ENCODE data around the gene EHMT1. TPM values are rescaled to one million over a fixed set of nuclear protein-coding genes. Genes with fewer than 3 reads are reported as not detected.

Gene EHMT1
- total RNA-seq, 2 experiments from 2014 or later = 80.6 to 87.8 TPM

GRCh38 chr9:137727716-137728115 lies 108.9 kb downstream of the EHMT1 start:
- Histone ChIP-seq H3K4me3 (ENCODE audit: low read length) (no peak overlapping the region), H3K27me3 (ENCODE audit: control insufficient read depth in 1 of 2, insufficient read depth in 2 of 2, low read length in 2 of 2) (no peaks in the 10 kb centered on the region), H3K9me3 (ENCODE audit: control insufficient read depth in 1 of 2, insufficient read depth in 1 of 2, low read length in 2 of 2) (peaks cover 0 to 44% of the 10 kb centered on the region in 2 experiments), H3K4me1 (ENCODE audit: insufficient read depth, low read length) (peaks cover 39% of the 10 kb centered on the region), H3K27ac (ENCODE audit: low read depth in 1 of 2, low read length in 2 of 2) (no peak overlapping the region), H3K36me3 (ENCODE audit: insufficient read depth, low read length) (peaks cover 57% of the 10 kb centered on the region)
- H3K4me1 Mint-ChIP-seq (ENCODE audit: low read depth) = peaks cover 55% of the 10 kb centered on the region
- H3K36me3 Mint-ChIP-seq (ENCODE audit: low read depth) = peaks cover 82% of the 10 kb centered on the region
- intact Hi-C loops (cut with DNase I, micrococcal nuclease) = no loop called here
- no peak overlapping the region for H3K4me3 Mint-ChIP-seq
- H3K27me3 Mint-ChIP-seq = no peaks in the 10 kb centered on the region
- CTCF ChIA-PET = no interaction called here
- no peak for DNase-seq
- no peak for ATAC-seq (ENCODE audit: poor library complexity)
- H3K27ac Mint-ChIP-seq = no peak overlapping the region
- TF ChIP-seq CTCF (IDR thresholded peaks at IDR 0.05) = no peak
- H3K9me3 Mint-ChIP-seq = no peaks in the 10 kb centered on the region
- POLR2A ChIA-PET = no interaction called here

GRCh38 chr9:137728444-137729311 lies 109.9 kb downstream of the EHMT1 start:
- ChIA-PET POLR2A (no interaction called here), CTCF (no interaction called here)
- no peaks in the 10 kb centered on the region for H3K9me3 Mint-ChIP-seq
- H3K27ac Mint-ChIP-seq = no peak overlapping the region
- DNase-seq (no peak), ATAC-seq (ENCODE audit: poor library complexity) (no peak)
- Histone ChIP-seq H3K27me3 (ENCODE audit: control insufficient read depth in 1 of 2, insufficient read depth in 2 of 2, low read length in 2 of 2) (no peaks in the 10 kb centered on the region), H3K9me3 (ENCODE audit: control insufficient read depth in 1 of 2, insufficient read depth in 1 of 2, low read length in 2 of 2) (peaks cover 8 to 38% of the 10 kb centered on the region in 2 experiments), H3K4me1 (ENCODE audit: insufficient read depth, low read length) (peaks cover 30% of the 10 kb centered on the region), H3K4me3 (ENCODE audit: low read length) (no peak overlapping the region), H3K27ac (ENCODE audit: low read depth in 1 of 2, low read length in 2 of 2) (no peak overlapping the region), H3K36me3 (ENCODE audit: insufficient read depth, low read length) (peaks cover 67% of the 10 kb centered on the region)
- peaks cover 87% of the 10 kb centered on the region for H3K36me3 Mint-ChIP-seq (ENCODE audit: low read depth)
- no peaks in the 10 kb centered on the region for H3K27me3 Mint-ChIP-seq
- no peak for TF ChIP-seq CTCF (IDR thresholded peaks at IDR 0.05)
- intact Hi-C loops (cut with DNase I, micrococcal nuclease) = no loop called here
- H3K4me1 Mint-ChIP-seq (ENCODE audit: low read depth) = peaks cover 49% of the 10 kb centered on the region
- H3K4me3 Mint-ChIP-seq = no peak overlapping the region

- ChIA-PET CTCF (no interaction called here), POLR2A (no interaction called here)
- H3K9me3 ChIP-seq (ENCODE audit: control insufficient read depth in 1 of 2, insufficient read depth in 1 of 2, low read length in 2 of 2) = peaks cover 14 to 18% of the 10 kb centered on the region in 2 experiments
- Mint-ChIP-seq H3K27ac (no peak overlapping the region), H3K9me3 (no peaks in the 10 kb centered on the region), H3K4me1 (ENCODE audit: low read depth) (peaks cover 24% of the 10 kb centered on the region), H3K27me3 (no peaks in the 10 kb centered on the region), H3K36me3 (ENCODE audit: low read depth) (peaks cover 91% of the 10 kb centered on the region), H3K4me3 (no peak overlapping the region)
- no peak overlapping the region for H3K4me3 ChIP-seq (ENCODE audit: low read length)
- H3K27me3 ChIP-seq (ENCODE audit: control insufficient read depth in 1 of 2, insufficient read depth in 2 of 2, low read length in 2 of 2) = no peaks in the 10 kb centered on the region
- TF ChIP-seq CTCF (IDR thresholded peaks at IDR 0.05) = no peak
- peaks cover 64% of the 10 kb centered on the region for H3K36me3 ChIP-seq (ENCODE audit: insufficient read depth, low read length)
- no peak for ATAC-seq (ENCODE audit: poor library complexity)
- peaks cover 7% of the 10 kb centered on the region for H3K4me1 ChIP-seq (ENCODE audit: insufficient read depth, low read length)
- no peak overlapping the region for H3K27ac ChIP-seq (ENCODE audit: low read depth in 1 of 2, low read length in 2 of 2)
- intact Hi-C loops (cut with DNase I, micrococcal nuclease) = no loop called here
- DNase-seq = no peak
Observed at GRCh38 chr9:137731216-137731946, 112.6 kb downstream of the EHMT1 start.

Measured in CD4-positive, alpha-beta T cell (primary cell).